ENCODE results near the gene FAS.

The FAS gene

GRCh38 chr10:89042562-89042961 lies 52.0 kb downstream of the FAS start:
- POLR2A ChIA-PET: no interaction called here
- TF ChIP-seq ZNF488 (tag by site-specific recombination; IDR thresholded peaks at IDR 0.05) (no peak), ZNF354C (tag by site-specific recombination; IDR thresholded peaks at IDR 0.05; ENCODE audit: borderline replicate concordance, low read depth) (no peak), ZSCAN30 (tag by site-specific recombination; IDR thresholded peaks at IDR 0.05) (no peak), GLIS1 (tag by site-specific recombination; IDR thresholded peaks at IDR 0.05) (no peak), ZNF624 (tag by site-specific recombination; IDR thresholded peaks at IDR 0.05) (no peak), ZNF76 (tag by site-specific recombination; IDR thresholded peaks at IDR 0.05; ENCODE audit: borderline replicate concordance, low read depth) (no peak), ZNF146 (tag by site-specific recombination; IDR thresholded peaks at IDR 0.05) (no peak), HOXC10 (CRISPR knock-in tag; IDR thresholded peaks at IDR 0.05) (no peak), SCRT2 (tag by site-specific recombination; IDR thresholded peaks at IDR 0.05) (no peak), ZNF473 (tag by site-specific recombination; IDR thresholded peaks at IDR 0.05) (no peak), GFI1B (tag by site-specific recombination; IDR thresholded peaks at IDR 0.05) (no peak), ZNF202 (tag by site-specific recombination; IDR thresholded peaks at IDR 0.05; ENCODE audit: borderline replicate concordance) (no peak), ZNF677 (tag by site-specific recombination; IDR thresholded peaks at IDR 0.05) (no peak), TSHZ1 (tag by site-specific recombination; IDR thresholded peaks at IDR 0.05; ENCODE audit: borderline replicate concordance) (no peak)
- TF ChIP-seq, protein P1, sequence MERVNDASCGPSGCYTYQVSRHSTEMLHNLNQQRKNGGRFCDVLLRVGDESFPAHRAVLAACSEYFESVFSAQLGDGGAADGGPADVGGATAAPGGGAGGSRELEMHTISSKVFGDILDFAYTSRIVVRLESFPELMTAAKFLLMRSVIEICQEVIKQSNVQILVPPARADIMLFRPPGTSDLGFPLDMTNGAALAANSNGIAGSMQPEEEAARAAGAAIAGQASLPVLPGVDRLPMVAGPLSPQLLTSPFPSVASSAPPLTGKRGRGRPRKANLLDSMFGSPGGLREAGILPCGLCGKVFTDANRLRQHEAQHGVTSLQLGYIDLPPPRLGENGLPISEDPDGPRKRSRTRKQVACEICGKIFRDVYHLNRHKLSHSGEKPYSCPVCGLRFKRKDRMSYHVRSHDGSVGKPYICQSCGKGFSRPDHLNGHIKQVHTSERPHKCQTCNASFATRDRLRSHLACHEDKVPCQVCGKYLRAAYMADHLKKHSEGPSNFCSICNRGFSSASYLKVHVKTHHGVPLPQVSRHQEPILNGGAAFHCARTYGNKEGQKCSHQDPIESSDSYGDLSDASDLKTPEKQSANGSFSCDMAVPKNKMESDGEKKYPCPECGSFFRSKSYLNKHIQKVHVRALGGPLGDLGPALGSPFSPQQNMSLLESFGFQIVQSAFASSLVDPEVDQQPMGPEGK (tag by site-specific recombination; IDR thresholded peaks at IDR 0.05): no peak
- TF ChIP-seq, protein P2, sequence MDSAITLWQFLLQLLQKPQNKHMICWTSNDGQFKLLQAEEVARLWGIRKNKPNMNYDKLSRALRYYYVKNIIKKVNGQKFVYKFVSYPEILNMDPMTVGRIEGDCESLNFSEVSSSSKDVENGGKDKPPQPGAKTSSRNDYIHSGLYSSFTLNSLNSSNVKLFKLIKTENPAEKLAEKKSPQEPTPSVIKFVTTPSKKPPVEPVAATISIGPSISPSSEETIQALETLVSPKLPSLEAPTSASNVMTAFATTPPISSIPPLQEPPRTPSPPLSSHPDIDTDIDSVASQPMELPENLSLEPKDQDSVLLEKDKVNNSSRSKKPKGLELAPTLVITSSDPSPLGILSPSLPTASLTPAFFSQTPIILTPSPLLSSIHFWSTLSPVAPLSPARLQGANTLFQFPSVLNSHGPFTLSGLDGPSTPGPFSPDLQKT (IDR thresholded peaks at IDR 0.05; ENCODE audit: borderline replicate concordance, low read depth, low read length): no peak
- TF ChIP-seq, protein P3, sequence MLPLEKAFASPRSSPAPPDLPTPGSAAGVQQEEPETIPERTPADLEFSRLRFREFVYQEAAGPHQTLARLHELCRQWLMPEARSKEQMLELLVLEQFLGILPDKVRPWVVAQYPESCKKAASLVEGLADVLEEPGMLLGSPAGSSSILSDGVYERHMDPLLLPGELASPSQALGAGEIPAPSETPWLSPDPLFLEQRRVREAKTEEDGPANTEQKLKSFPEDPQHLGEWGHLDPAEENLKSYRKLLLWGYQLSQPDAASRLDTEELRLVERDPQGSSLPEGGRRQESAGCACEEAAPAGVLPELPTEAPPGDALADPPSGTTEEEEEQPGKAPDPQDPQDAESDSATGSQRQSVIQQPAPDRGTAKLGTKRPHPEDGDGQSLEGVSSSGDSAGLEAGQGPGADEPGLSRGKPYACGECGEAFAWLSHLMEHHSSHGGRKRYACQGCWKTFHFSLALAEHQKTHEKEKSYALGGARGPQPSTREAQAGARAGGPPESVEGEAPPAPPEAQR (tag by site-specific recombination; IDR thresholded peaks at IDR 0.05): no peak
- H3K4me1 ChIP-seq (ENCODE audit: control insufficient read depth, insufficient read depth, low read length): no peaks in the 10 kb centered on the region
- no peak overlapping the region for H3K4me3 ChIP-seq (ENCODE audit: low read depth, low read length)
- no peak overlapping the region for H3K27ac ChIP-seq (ENCODE audit: extremely low read depth, low read depth, low read length)
- CTCF ChIA-PET: interaction anchor here (0.6 to 1.4 kb wide), 2 partner anchors 151 to 171 kb away, joined by 3 read pairs; no protein-coding TSS in a partner anchor
- H3K36me3 ChIP-seq (ENCODE audit: control insufficient read depth in 2 of 2, insufficient read depth in 1 of 2, low read length in 2 of 2): no peaks in the 10 kb centered on the region
- no peaks in the 10 kb centered on the region for H3K9me3 ChIP-seq (ENCODE audit: control insufficient read depth, insufficient read depth, low read depth, low read length)
